GM19035 (cell line): ENCODE results near the gene CYP17A1.

Experiments used
- ATAC-seq: cut with Tn5 transposase; IDR thresholded peaks from one replicate; pipeline ENCODE4 v1.9.1; 2021; ENCODE audit not compliant: unreplicated experiment

The CYP17A1 gene

DNA sequence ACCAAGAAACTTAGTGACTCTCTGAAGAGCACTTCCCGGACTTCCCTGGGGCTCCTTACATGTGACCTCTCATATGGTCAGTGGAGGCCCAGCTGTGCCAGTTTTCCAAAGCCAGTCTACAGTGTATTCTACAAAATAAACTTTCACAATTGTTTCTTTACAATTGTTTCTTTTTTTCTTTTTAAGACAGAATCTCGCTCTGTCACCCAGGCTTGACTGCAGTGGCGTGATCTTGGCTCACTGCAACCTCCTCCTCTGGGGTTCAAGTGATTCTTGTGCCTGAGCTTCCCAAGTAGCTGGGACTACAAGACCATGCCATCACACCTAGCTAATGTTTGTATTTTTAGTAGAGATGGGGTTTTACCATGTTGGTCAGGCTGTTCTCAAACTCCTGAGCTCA, 25.9 kb downstream of the CYP17A1 start:
- ATAC-seq = no peak

DNA sequence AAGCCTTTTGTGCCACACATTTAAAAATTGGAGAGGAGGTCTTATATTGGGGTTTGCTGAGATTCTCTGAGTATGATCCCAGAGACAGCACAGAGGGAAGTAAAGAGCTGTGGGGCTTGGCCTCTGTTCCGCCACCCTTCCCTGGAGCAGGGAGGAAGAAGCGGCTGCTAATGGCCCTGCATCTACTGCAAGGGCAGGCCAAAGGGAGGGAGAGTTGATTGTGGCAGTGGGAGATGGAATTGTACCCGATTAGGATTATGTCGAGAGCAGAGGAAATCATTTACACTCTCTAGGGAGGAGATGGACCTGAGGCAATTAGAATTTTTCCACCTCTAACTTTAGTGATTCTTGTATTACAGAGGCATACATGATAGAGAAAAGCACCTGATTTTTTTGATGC, 28.8 kb downstream of the CYP17A1 start:
- no peak for ATAC-seq

DNA sequence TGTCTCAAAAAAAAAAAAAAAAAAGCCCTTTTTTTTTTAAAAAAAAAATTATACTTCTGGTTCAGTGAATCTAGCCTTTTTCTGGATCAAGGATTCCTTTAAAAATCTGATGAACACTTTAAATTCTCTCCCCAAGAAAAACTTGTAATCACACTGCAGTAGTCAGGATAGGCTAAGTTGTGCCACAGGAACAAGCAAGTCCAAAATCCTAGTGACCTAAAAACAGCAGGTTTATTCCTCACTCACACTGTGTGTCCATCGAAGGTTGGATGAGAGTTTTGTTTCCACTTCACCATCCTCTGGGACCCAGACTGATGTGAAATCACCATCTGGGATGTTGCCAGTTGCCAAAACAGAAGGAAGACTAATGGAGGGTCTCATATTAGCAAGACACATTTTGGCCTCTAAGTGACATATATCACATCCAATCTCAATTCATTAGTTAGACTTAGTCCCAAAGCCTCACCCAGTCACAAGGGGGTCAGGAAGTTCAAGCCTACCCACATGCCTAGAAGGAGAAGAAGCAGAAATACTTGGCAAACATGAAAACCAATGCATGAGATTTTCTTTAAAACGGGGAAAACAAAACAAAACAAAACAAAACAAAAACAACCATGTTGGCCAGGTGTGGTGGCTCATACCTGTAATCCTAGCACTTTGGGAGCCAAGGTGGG, 32.7 kb downstream of the CYP17A1 start:
- ATAC-seq = no peak

DNA sequence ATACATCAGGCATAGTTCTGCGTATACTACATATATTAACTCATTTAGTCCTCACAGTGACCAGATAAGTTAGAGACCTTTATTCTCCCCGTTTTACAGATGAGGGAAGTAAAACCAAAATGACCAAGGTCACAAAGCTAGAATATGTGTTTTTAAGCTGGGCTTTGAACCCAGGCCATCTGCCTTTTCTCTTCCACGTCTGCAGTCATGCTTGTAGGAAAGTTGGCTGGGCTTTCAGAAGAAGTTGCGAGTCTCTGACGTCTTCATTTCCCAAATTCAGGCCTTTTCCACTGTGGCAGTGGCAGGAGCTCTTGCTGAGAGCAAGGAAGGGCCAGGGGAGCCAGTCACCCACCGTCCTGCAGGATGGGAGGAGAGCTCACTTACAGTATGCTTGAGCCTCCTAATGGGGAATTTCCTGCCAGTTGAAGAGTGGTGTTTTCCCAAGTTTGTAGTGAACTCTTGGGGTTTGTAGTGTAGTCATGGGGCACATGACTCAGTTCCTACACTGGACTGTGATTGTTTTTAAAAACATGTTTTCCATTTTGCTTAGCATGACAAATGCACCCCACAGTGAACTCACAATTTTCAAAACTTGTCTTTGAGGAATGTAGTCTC, 34.2 kb downstream of the CYP17A1 start:
- no peak for ATAC-seq

DNA sequence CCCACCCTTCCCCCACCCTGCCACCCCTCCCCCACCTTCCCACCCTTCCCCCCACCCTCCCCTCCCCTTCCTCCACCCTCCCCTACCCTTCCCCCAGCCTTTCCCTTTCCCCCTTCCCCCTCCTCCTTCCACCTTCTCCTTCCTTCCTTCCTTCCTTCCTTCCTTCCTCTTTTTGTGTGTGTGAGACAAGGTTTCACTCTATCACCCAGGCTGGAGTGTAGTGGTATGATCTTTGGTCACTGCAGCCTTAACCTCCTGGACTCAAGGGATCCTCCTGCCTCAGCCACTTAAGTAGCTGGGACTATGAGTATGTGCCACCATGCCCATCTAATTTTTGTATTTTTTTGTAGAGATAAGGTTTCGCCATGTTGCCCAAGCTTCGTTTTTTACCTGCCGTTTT, 35.2 kb downstream of the CYP17A1 start:
- no peak for ATAC-seq

DNA sequence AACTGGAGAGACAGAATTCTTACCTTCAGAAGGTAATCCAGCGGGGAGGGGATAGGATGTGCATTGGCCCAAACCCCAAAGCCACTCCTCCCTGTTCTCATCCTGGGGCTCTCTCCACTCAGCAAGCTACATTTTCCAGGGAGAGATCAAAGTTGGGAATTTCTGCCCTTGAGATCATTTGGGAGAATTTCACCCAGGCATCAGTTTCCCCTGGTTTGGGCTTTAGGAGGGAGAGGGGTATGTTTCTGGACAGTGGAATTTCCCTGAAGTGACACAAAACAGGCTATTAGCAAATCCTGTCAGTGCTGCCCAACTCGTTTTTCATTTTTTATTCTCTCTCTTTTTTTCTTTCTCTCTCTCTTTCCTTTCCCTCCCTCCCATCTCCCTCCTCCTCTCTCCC, 35.7 kb downstream of the CYP17A1 start:
- no peak for ATAC-seq

DNA sequence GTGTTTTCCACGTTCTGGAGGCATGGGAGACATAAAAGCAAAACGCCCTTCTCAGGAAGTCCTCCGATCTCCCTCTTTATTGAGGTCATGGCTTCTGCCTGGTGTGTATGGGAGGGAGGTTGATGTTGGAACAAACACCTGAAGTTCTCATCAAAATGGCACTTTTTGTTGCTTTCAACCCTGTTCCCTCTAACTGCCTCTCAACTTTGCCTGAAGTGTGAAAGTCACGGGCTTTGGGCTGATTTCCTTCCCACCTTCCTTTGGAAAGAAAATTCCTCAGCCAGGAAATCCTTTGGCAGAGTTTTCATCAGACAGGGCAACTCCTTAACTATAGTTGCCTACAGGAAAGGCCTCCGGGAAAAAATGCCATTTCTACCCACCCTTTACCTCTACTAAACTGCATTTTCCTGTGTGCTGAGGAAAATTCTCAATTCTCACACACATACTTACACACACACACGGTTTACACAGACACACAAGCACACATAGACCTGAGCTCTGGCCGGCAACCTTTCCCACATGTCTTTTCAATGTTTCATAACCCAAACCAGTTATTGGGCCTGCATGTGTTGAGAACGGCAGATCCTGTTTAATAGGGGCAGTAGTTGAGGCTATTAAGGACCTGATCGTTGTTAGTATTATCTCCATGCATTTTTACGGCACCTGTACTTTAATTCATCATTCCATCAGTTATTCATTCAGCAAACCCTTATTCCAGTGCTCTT, 36.4 kb downstream of the CYP17A1 start:
- ATAC-seq = no peak

DNA sequence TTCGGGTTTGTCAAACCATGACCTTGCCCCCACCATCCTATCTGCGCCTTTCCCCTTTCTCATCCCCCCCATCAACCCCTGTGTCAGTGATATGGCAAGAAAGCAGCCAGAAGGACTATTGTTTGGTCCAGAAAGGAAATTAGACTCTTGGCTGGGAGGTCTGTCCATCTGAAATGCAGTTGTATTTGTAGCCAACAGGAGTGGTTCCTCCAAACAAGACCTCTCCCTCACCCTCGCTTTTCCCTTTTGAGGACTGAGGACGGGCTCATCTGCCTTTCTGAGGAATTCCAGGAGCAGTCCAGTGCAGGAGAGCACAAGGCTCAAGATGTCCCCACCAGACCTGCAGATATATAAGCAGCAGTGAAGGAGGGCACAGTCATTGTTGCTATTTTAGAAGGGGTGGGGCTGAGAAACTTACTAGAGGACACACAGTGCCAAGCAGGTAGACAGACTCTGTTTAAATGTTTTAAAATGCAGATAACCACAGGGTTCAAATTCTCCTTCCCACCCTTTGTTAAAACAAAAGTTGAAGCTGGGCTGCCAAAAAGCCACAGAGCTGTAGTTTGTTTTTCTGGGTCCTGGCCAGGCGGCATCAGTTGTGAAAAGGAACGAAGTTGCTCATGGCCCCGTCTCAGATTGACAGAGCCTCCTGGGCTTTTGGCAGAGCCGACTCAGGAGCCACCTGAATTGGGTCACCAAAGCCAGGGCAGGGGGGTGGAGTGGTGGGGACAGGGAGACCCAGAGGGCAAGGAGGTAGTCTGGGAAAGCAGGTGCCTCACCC, 37.3 kb downstream of the CYP17A1 start:
- no peak for ATAC-seq

DNA sequence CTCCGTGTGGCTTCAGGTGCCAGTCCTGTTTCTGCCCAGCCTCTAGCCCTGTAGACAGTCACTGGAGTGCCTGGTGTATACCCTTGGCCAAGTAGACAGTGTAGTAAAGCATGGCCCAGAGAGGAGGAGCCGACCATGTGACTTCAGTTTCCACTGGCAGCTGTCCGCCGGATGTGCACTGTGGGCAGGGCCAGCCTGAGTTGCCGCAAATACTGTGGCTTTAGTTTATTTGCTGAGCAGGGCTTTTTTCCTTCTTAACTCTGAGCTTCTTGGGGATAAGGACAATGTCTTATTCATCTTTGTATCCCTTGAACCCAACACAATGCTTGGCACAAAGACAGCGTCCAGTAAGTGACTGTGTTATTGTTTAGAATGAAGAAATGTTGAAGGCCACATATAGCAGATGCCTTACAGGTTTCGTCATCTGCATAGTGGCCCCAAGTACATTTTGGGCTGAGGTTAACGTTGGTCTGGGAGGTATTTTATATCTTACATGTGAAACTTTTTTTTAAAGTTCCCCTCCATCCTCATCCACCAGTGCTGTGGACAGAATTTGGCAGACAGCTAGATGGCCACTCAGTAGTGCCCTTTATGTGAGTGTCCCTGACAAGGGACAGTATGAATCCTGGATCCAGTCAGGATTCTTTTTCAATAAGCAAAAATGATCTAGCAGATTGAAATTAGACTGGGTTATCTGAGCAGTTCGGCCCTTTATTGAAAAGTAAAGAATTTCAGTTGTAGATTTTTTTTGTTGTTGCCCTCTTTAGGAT, 40.6 kb downstream of the CYP17A1 start:
- ATAC-seq = peak; percentile 95

DNA sequence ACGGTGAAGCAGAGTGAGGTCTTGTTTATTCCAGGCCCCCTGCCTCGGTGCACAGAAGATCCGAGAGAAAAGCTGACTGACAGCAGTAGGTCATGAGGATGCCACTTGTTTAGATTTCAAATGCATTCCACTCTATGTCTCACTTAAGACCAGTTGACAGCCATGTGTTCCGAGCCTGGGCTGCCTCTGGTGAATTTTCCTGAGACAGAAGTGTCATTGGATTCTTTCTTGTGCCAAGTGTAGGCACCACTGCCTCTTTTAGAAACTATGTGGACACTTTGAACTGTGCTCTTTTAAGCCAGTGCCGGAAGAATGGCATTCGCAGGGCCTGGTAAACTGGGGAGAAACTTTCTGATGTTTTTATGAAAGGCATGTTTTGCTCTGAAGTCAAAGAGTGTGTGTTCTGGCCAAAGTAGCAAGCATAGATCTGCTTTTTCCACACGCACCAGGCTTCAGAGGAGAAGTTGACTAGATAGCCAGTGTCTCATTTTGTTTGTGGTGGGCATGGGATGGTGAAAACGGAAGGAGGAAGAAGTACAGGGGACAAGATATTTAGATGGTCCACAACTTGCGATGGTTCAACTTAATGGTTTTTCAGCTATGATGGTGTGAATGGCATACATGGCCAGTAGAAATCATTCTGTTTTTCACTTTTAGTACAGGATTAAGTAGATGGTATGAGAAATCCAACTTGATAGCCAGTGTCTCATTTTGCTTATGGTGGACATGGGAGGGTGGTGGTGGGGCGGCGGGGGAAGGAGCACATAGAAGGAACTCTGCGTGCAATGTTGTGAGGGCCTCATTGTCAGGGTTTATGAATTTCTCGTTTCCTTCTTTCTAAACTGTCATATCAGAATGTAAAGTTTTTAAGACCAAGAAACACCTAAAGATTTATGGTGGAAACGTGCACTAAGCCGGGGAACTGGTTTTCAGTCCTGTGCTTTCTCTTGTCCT, 41.5 kb downstream of the CYP17A1 start:
- ATAC-seq = peak; percentile 26

DNA sequence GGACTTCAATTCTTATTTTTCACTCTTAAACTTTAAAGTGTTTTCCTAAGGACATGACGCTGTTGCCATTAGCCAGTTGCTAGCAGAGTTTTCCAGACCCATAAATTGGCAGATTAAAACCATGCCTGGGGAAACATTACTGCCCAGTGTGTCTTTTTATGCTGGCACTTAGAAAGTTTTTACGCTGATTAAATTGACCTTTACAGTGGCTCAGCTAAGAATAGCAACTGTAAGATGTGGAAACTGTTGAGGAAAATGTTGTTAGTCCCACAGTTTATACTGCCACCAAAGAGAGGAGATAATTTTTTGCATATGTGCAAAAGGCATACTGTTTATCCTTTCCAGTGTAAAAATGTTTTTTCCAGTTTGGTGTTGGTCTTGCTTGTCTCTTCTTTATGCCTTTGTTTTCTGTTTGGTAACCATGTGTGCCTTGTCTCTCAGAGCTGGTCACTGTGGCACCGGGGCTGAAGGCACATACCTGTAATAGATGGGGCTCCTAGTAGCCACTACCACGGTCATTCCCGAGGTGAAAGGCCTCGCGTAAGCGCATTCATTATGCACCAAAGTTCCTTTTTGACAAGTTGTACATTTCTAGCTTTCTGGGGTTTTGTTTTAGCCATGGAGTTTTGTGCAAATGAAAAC, 45.3 kb downstream of the CYP17A1 start:
- no peak for ATAC-seq

DNA sequence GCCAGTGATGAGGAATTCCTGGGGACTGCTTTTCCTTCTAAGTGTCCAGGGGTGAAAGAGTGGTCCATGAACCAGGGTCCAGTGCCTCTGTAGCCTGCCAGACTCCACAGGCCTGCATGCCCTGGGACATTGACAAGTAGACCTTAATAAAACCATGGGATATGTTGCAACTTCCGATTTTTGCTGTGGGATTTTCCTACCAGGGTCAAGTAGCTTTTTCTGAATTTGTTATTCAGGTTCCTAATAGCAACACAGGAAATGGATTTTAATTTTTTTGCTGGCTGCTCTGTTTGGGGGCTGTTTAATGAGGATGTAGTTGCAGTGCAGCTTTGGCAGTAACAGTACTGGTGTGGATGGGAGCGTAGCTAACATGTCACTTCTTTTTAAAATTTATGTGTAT, 51.4 kb downstream of the CYP17A1 start:
- no peak for ATAC-seq

DNA sequence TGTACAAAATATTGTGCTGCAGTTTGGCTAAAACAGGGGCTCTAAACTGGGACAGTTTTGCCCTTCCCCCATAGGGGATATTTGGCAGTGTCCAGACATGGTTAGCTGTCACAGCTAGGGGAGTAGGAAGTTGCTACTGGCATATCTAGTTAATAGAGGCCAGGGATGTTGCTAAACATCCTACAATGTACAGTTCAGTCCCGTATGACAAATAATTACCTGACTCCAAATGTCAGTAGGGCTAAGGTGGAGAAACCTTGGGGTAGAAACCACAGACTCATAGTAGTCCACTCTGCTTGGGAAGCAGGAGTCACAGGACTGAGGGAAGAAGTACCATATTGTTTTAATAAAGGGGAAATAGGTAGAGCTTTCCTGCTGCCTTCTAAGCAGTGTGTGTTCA, 53.6 kb downstream of the CYP17A1 start:
- no peak for ATAC-seq

DNA sequence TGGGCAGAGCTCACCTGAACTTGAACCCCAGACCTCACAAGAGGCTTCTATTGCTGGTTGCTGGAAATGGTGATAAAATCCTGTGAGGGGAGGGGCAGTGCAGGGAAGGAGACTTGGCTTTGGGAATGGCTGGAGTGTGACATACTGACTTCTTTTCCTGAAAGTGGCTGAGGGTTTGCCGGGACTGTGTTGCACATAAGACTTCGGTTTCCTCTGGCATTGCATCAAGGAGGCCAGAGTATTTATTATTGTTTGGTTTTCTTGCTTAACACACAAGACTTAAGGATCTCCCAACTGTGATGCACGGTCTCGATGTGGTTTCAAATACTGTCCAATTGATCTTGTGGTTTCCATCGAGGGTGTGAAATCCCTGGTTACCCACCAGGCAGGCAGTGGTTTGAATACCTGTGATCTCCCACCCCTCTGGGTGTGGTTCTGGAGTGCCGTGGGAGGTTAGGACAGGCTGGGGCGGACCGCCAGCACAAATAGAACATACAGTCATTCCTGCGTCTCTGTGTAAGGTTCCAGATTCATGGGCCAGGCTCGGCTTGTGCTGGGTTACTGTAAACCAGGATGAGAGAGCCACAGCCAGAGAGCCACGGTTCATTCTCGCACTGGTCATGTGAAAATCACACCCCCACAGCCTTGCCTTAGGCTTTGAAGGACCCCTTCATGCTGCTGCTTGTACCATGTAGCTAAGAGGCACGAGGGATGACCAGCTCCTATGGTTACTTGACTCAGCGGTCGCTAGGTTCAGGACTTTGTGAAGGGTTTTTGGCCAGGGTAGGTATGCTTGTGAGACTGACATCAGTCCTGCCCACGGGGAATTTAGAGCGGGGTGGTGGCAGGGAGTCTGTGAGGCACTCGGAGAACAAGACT, 54.3 kb downstream of the CYP17A1 start:
- no peak for ATAC-seq

DNA sequence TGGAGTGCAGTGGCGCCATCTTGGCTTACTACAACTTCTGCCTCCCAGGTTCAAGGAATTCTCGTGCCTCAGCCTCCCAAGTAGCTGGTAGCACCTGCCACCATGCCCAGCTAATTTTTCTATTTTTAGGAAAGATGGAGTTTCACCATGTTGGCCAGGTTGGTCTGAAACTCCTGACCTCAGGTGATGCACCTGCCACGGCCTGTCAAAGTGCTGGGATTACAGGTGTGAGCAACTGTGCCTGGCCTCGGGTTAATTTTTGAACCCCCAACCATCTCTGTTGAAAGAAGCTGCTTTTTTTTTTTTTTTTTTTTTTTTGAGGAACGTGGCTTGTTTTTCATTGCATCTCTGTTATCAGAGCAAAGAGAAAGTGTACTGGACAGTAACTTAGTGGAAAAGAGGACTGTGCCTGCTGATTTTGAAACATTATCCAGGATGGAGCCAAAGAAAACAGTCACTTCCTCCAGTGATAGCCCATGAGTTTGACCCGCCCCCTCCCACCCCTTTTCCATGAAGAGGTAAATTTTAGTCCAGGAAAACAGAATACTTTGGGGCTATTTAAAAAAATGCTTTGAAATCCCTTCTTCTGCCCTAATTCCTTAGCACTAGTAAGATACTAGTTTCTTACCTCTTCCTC, 55.2 kb downstream of the CYP17A1 start:
- ATAC-seq = no peak

DNA sequence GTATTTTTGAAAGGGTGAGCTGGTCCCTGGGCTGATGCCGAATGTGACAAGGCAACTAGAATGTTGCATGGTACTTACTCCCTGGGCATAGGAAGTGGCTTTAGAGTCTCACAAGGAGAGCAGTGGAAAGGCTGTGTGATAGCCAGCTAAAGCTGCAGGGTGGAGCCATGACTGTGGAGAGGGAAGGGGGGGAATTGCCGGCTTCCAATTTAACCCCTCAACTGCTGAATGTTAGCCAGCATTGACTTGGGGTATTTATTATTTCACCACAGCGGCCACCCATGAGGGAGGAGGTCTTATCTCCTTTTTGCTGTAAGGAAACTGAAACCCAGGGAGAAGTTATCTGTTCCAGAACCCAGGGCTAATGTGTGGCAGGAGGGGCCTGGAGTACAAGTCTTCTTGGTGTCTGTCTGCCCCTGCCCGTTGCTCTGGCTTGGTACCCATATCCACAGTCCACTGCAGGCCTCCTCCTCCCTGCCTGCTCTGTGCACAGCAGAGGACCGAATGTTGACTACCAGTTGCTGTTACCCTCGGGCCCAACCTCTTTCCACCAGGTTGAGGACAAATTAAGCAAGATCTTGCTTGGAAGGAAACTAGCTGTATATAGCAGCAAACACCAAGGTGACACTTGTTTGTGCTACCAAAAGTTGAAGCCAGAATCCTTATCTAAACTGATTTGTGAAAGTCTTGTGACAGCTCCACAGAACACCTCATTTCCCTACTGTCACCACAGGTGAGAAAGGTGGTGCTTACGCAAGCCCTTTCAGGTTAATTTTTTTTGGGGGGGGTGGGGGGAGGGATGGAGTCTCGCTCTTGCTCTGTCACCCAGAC, 55.9 kb downstream of the CYP17A1 start:
- ATAC-seq = no peak
